K562 (cell line): ENCODE results near the gene PLD1. TPM values are rescaled to one million over a fixed set of nuclear protein-coding genes. Genes with fewer than 3 reads are reported as not detected.

Source experiments
- ADNP ChIP-seq: fragments of 200-800 bp; sonication (Bioruptor generic); IDR thresholded peaks from 2 replicates; pipeline ENCODE4 v1.6.1; 2016; ENCODE audit warnings: missing genetic modification characterization, missing compliant biosample characterization
- AFF1 ChIP-seq, 2 experiments: fragments of 450-650 bp; IDR thresholded peaks; 2 replicates each; pipeline ENCODE4 v1.6.1; 2018; ENCODE audit warnings: mild to moderate bottlenecking in 2 of 2, low read depth in 1 of 2; ENCODE audit not compliant: partially characterized antibody in 2 of 2
- ATF6 ChIP-seq: sonication (generic); formaldehyde crosslinking; IDR thresholded peaks from 2 replicates; pipeline ENCODE4 v1.4.0; 2020; ENCODE audit warnings: mild to moderate bottlenecking, missing genetic modification reagents
- CBFA2T3 ChIP-seq: fragments of 450-650 bp; IDR thresholded peaks from 2 replicates; pipeline ENCODE4 v1.6.1; 2017
- CBX8 ChIP-seq: fragments of 200-600 bp; sonication (generic); IDR thresholded peaks from 2 replicates; pipeline ENCODE4 v1.6.1; 2012; ENCODE audit warnings: borderline replicate concordance, mixed run types, low read depth, mild to moderate bottlenecking, moderate library complexity, mixed read lengths, low read length, control low read depth, inconsistent platforms; ENCODE audit not compliant: poor library complexity, severe bottlenecking; ENCODE audit errors: extremely low read depth
- CHD1 ChIP-seq: fragments of 200-600 bp; sonication (generic); IDR thresholded peaks from one replicate; pipeline ENCODE4 v1.6.1; 2012; ENCODE audit warnings: mild to moderate bottlenecking, moderate library complexity, low read length, inconsistent platforms
- CHD2 ChIP-seq: IDR thresholded peaks from 2 replicates; pipeline ENCODE4 v1.6.1; 2011; ENCODE audit warnings: low read depth, low read length
- GATA2 ChIP-seq: sonication (generic); formaldehyde crosslinking; IDR thresholded peaks from 2 replicates; pipeline ENCODE4 v1.4.0; 2020; ENCODE audit warnings: mild to moderate bottlenecking, missing genetic modification reagents
- KAT8 ChIP-seq: fragments of 450-650 bp; IDR thresholded peaks from 2 replicates; pipeline ENCODE4 v1.6.1; 2016; ENCODE audit warnings: low read depth, mild to moderate bottlenecking
- MTA1 ChIP-seq: fragments of 450-650 bp; IDR thresholded peaks from 2 replicates; pipeline ENCODE4 v1.6.1; 2017; ENCODE audit warnings: borderline replicate concordance
- MTA2 ChIP-seq: fragments of 450-650 bp; IDR thresholded peaks from 2 replicates; pipeline ENCODE4 v1.6.1; 2016; ENCODE audit warnings: low read depth
- NFIX ChIP-seq: fragments of 250-450 bp; sonication (Bioruptor Pico); IDR thresholded peaks from 2 replicates; pipeline ENCODE4 v1.4.0; 2020; ENCODE audit warnings: low read depth, mild to moderate bottlenecking, moderate library complexity
- NR2C1 ChIP-seq, 2 experiments: fragments of 450-650 bp; IDR thresholded peaks; 2 replicates each; pipeline ENCODE4 v1.6.1; 2017; ENCODE audit warnings: mild to moderate bottlenecking in 2 of 2, antibody characterized with exemption in 1 of 2, inconsistent platforms in 1 of 2, missing compliant biosample characterization in 1 of 2, missing genetic modification characterization in 1 of 2
- POLR2H ChIP-seq: IDR thresholded peaks from 2 replicates; pipeline ENCODE4 v1.6.1; 2016; ENCODE audit warnings: missing genetic modification characterization, low read depth, mild to moderate bottlenecking, control low read depth, missing compliant biosample characterization, moderate library complexity
- RCOR1 ChIP-seq, 2 experiments: IDR thresholded peaks; 2 replicates each; pipeline ENCODE4 v1.6.1; 2012; ENCODE audit warnings: low read depth in 2 of 2, low read length in 2 of 2, borderline replicate concordance in 1 of 2, improper control_type of control experiment in 1 of 2
- RFX1 ChIP-seq: fragments of 450-650 bp; IDR thresholded peaks from 2 replicates; pipeline ENCODE4 v1.6.1; 2016; ENCODE audit warnings: mild to moderate bottlenecking, moderate library complexity
- SMARCE1 ChIP-seq: fragments of 450-650 bp; IDR thresholded peaks from 2 replicates; pipeline ENCODE4 v1.7.1; 2016; ENCODE audit warnings: mild to moderate bottlenecking
- TCF7L2 ChIP-seq: fragments of 150-350 bp; IDR thresholded peaks from 2 replicates; pipeline ENCODE4 v1.6.1; 2016; ENCODE audit warnings: low read depth, mild to moderate bottlenecking, low read length, moderate library complexity
- ZNF24 ChIP-seq: fragments of 450-650 bp; IDR thresholded peaks from 2 replicates; pipeline ENCODE4 v1.6.1; 2016
- ZNF583 ChIP-seq: fragments of 250-450 bp; sonication (Bioruptor Pico); IDR thresholded peaks from 2 replicates; pipeline ENCODE4 v1.4.0; 2020
- ZNF830 ChIP-seq: fragments of 250-450 bp; sonication (Bioruptor Pico); IDR thresholded peaks from 2 replicates; pipeline ENCODE4 v1.5.0; 2021; ENCODE audit warnings: mild to moderate bottlenecking
- polyA plus RNA-seq, 8 experiments: library from polyadenylated mRNA; depleted of rRNA in 4 of 8; stranded (reverse) in 5 of 8; unstranded in 3 of 8; fragments of >200 nt; fragmentation: Nextera tagmentation in 2 of 8; fragmentation: Illumina TruSeq in 1 of 8; extraction: Ambion mirVana in 2 of 8; extraction: Trizol in 1 of 8; gene quantifications; 2 replicates each; pipeline versions ENCODE4 v1.2.1 to v1.2.3, GENCODE V29; 2011 to 2014; ENCODE audit warnings: inconsistent platforms in 1 of 8, missing spikeins in 1 of 8
- total RNA-seq, 7 experiments: library from RNA; depleted of rRNA in 6 of 7; stranded (reverse); fragments of >200 nt in 6 of 7; fragmentation: Illumina TruSeq in 2 of 7; extraction: Trizol in 2 of 7; gene quantifications; 2 replicates each; pipeline versions ENCODE4 v1.2.1 to v1.2.3, GENCODE V29; 2011 to 2021; ENCODE audit warnings: low replicate concordance in 1 of 7
- TF ChIP-seq, protein P1 (sequence below): fragments of 450-650 bp; formaldehyde crosslinking; IDR thresholded peaks from 2 replicates; pipeline ENCODE4 v1.4.0; 2020; ENCODE audit warnings: mild to moderate bottlenecking
- TF ChIP-seq, protein P2 (sequence below): sonication (generic); formaldehyde crosslinking; IDR thresholded peaks from 2 replicates; pipeline ENCODE4 v1.8.0; 2022; ENCODE audit warnings: missing genetic modification reagents, mild to moderate bottlenecking, moderate library complexity, borderline replicate concordance

The PLD1 gene
- total and polyA plus RNA-seq, 9 of the 15 experiments (the other 6 are each of a cell fraction or from before 2014, with no cell fraction given), result 8.4 to 26.1 (median 18.6) TPM

DNA sequence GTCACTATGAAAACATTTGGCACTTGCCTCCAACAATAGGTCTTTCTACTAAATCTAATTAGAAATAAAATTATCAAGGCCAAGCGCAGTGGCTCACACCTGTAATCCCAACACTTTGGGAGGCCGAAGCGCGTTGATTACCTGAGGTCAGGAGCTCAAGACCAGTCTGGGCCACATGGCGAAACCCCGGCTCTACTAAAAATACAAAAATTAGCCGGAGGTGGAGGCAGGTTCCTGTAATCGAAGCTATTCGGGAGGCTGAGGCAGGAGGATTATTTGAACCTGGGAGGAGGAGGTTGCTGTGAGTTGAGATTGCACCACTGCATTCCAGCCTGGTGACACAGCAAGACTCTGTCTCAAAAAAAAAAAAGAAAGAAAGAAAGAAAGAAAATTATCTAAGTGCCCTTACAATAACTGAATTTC, 1.6 kb upstream of the PLD1 start (continued):
- peak in 1 of 2 experiments; percentile 32 for TF ChIP-seq AFF1 (IDR thresholded peaks at IDR 0.05; ENCODE audit: low read depth in 1 of 2, partially characterized antibody in 2 of 2)
- TF ChIP-seq RCOR1 (IDR thresholded peaks at IDR 0.05; ENCODE audit: borderline replicate concordance in 1 of 2, low read depth in 2 of 2, low read length in 2 of 2), result peak in 1 of 2 experiments; percentile 73; a peak in 1 of 4 replicates
- TF ChIP-seq ZNF830 (CRISPR knock-in tag), result no peak
- peak; percentile 58 for TF ChIP-seq ADNP (tag)
- TF ChIP-seq GATA2 (CRISPR knock-in tag), result no peak
- 0 out of 2 replicates have a peak, but pooled peaks have one; percentile 24 for TF ChIP-seq ZNF583 (CRISPR knock-in tag)
- no peak for TF ChIP-seq CBX8
- TF ChIP-seq ATF6 (CRISPR knock-in tag), result no peak
- TF ChIP-seq NFIX (CRISPR knock-in tag), result no peak
- TF ChIP-seq ZNF24, result 0 out of 2 replicates have a peak, but pooled peaks have one; percentile 16
- TF ChIP-seq, protein P1, sequence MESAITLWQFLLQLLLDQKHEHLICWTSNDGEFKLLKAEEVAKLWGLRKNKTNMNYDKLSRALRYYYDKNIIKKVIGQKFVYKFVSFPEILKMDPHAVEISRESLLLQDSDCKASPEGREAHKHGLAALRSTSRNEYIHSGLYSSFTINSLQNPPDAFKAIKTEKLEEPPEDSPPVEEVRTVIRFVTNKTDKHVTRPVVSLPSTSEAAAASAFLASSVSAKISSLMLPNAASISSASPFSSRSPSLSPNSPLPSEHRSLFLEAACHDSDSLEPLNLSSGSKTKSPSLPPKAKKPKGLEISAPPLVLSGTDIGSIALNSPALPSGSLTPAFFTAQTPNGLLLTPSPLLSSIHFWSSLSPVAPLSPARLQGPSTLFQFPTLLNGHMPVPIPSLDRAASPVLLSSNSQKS, result no peak
- TF ChIP-seq CBFA2T3, result peak; percentile 29; the same call in 1 of the 2 replicates
- TF ChIP-seq POLR2H (tag), result no peak
- TF ChIP-seq SMARCE1, result peak; percentile 67
- TF ChIP-seq MTA2, result no peak
- TF ChIP-seq MTA1, result no peak
- no peak for TF ChIP-seq RFX1
- no peak for TF ChIP-seq CHD1
- TF ChIP-seq KAT8, result no peak
- TF ChIP-seq, protein P2, sequence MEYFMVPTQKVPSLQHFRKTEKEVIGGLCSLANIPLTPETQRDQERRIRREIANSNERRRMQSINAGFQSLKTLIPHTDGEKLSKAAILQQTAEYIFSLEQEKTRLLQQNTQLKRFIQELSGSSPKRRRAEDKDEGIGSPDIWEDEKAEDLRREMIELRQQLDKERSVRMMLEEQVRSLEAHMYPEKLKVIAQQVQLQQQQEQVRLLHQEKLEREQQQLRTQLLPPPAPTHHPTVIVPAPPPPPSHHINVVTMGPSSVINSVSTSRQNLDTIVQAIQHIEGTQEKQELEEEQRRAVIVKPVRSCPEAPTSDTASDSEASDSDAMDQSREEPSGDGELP (CRISPR knock-in tag), result no peak
- no peak for TF ChIP-seq CHD2
- no peak for TF ChIP-seq TCF7L2
- no peak for TF ChIP-seq NR2C1 (IDR thresholded peaks at IDR 0.05)
- TF ChIP-seq NR2C1 (tag; IDR thresholded peaks at IDR 0.05), result no peak
